HFFc6 (cell line): Measurements from ENCODE around the gene STRIP1. TPM values are rescaled to one million over a fixed set of nuclear protein-coding genes. Genes with fewer than 3 reads are reported as not detected.
A peak's percentile ranks its signal among the peaks of the same experiment; 100 is the strongest.
"Not testable (repeated sequence)": the region's sequence is repeated elsewhere in the genome, so short reads cannot be mapped to it uniquely, and the experiment has no call there.

Source experiments
- DNase-seq: peaks from one replicate; pipeline ENCODE4 v3.0.0-alpha.2; 2018
- H3K27ac Mint-ChIP-seq: 2 replicates; pipeline ENCODE4 v1.8.0; 2020; ENCODE audit warnings: mild to moderate bottlenecking, mixed read lengths
- H3K27me3 Mint-ChIP-seq: 2 replicates; pipeline ENCODE4 v1.8.0; 2021; ENCODE audit warnings: mild to moderate bottlenecking, moderate library complexity, mixed read lengths; ENCODE audit not compliant: insufficient read depth
- H3K36me3 Mint-ChIP-seq: 2 replicates; pipeline ENCODE4 v1.8.0; 2021; ENCODE audit warnings: low read depth, mixed read lengths
- H3K4me1 Mint-ChIP-seq: 2 replicates; pipeline ENCODE4 v1.8.0; 2020; ENCODE audit warnings: low read depth, mixed read lengths
- H3K4me3 Mint-ChIP-seq: 2 replicates; pipeline ENCODE4 v1.8.0; 2020; ENCODE audit warnings: mild to moderate bottlenecking, moderate library complexity, mixed read lengths
- H3K9me3 Mint-ChIP-seq: 2 replicates; pipeline ENCODE4 v1.8.0; 2020; ENCODE audit warnings: mild to moderate bottlenecking, mixed read lengths
- CTCF ChIP-seq: fragments of 200-600 bp; sonication (generic); IDR thresholded peaks from 2 replicates; pipeline ENCODE4 v1.5.0; 2021; ENCODE audit warnings: antibody characterized with exemption, mild to moderate bottlenecking
- total RNA-seq, 6 experiments: library from RNA; stranded (reverse); fragmentation: NEBNext Ultra II Directional; extraction: Animal tissue kit (Norgen Biotek cat#: 25700); gene quantifications; 2 replicates in 1 of 6; 3 replicates in 5 of 6; pipeline ENCODE4 v1.2.3, GENCODE V29; 2021

STRIP1 gene
- total RNA-seq, 6 experiments from 2014 or later: 33.2 to 48.4 (median 36.8) TPM

GRCh38 chr1:110019770-110020169 lies 14.7 kb upstream of the STRIP1 start:
- Mint-ChIP-seq H3K36me3 (peaks cover 33% of the 10 kb centered on the region), H3K9me3 (no peaks in the 10 kb centered on the region), H3K4me1 (no peaks in the 10 kb centered on the region), H3K27ac (no peak overlapping the region), H3K27me3 (no peaks in the 10 kb centered on the region; the same call in 1 of the 2 replicates), H3K4me3 (no peak overlapping the region)
- TF ChIP-seq CTCF: no peak
- no peak for DNase-seq

- Mint-ChIP-seq H3K4me1 (no peaks in the 10 kb centered on the region), H3K27me3 (no peaks in the 10 kb centered on the region; the same call in 1 of the 2 replicates), H3K36me3 (peaks cover 32% of the 10 kb centered on the region), H3K4me3 (no peak overlapping the region), H3K27ac (no peak overlapping the region), H3K9me3 (no peaks in the 10 kb centered on the region)
- DNase-seq: no peak
- no peak for TF ChIP-seq CTCF
Measured at GRCh38 chr1:110021285-110021684, 13.1 kb upstream of the STRIP1 start.

GRCh38 chr1:110024613-110025012 lies 9.8 kb upstream of the STRIP1 start:
- H3K9me3 Mint-ChIP-seq: no peaks in the 10 kb centered on the region
- H3K4me1 Mint-ChIP-seq: no peaks in the 10 kb centered on the region
- H3K36me3 Mint-ChIP-seq: peaks cover 18% of the 10 kb centered on the region; the same call in 1 of the 2 replicates
- no peak for TF ChIP-seq CTCF
- H3K27ac Mint-ChIP-seq: no peak overlapping the region
- no peak overlapping the region for H3K4me3 Mint-ChIP-seq
- no peaks in the 10 kb centered on the region; the same call in 1 of the 2 replicates for H3K27me3 Mint-ChIP-seq
- DNase-seq: no peak

- Mint-ChIP-seq H3K4me1 (peaks cover 35% of the 10 kb centered on the region), H3K4me3 (peak overlapping the region; percentile 80)
Measured at GRCh38 chr1:110030687-110031086, 3.7 kb upstream of the STRIP1 start.

GRCh38 chr1:110032327-110032726 lies 2.1 kb upstream of the STRIP1 start:
- Mint-ChIP-seq H3K4me3 (no peak overlapping the region), H3K9me3 (no peaks in the 10 kb centered on the region), H3K27ac (no peak overlapping the region), H3K27me3 (no peaks in the 10 kb centered on the region; the same call in 1 of the 2 replicates), H3K4me1 (peaks cover 45% of the 10 kb centered on the region), H3K36me3 (peaks cover 9% of the 10 kb centered on the region; the same call in 1 of the 2 replicates)
- TF ChIP-seq CTCF: no peak
- DNase-seq: no peak

More at GRCh38 chr1:110030687-110031086, 3.7 kb upstream of the STRIP1 start:
- H3K36me3 Mint-ChIP-seq, H3K27me3 Mint-ChIP-seq, DNase-seq, H3K9me3 Mint-ChIP-seq: not testable (repeated sequence)
- H3K27ac Mint-ChIP-seq: peak overlapping the region; percentile 66

- Mint-ChIP-seq H3K27ac (peak overlapping the region; percentile 95), H3K27me3 (no peaks in the 10 kb centered on the region; the same call in 1 of the 2 replicates), H3K36me3 (peaks cover 9% of the 10 kb centered on the region), H3K9me3 (no peaks in the 10 kb centered on the region), H3K4me3 (peak overlapping the region; percentile 93), H3K4me1 (peaks cover 45% of the 10 kb centered on the region)
- TF ChIP-seq CTCF: no peak
- DNase-seq: no peak
Measured at GRCh38 chr1:110033421-110033820, 1.0 kb upstream of the STRIP1 start.
